ENCODE data around the gene ADAMTS13.

Gene ADAMTS13

DNA sequence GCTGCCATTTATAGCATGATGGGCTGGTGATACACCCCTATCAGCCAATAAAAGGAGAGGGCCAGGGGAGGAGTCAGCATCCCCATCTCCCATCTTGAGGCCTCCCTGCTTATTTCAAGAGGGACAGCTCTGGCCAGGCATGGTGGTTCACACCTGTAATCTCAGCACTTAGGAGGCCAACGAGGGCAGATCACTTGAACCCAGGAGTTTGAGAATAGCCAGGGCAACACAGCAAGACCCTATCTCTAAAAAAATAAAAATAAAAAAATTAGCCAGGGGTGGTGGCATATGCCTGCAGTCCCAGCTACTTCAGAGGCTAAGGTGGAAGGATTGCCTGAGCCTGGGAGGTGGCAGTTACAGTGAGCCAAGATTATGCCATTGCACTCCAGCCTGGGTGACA is 14.1 kb upstream of the ADAMTS13 start:
- H3K36me3 ChIP-seq (ENCODE audit: low read length) = no peaks in the 10 kb centered on the region

GRCh38 chr9:133415170-133415569 is 7.0 kb upstream of the ADAMTS13 start:
- Histone ChIP-seq H3K9me3 (ENCODE audit: insufficient read depth, low read length) (no peaks in the 10 kb centered on the region), H3K9me2 (replicated peaks; ENCODE audit: insufficient read depth, low read length) (no peaks in the 10 kb centered on the region), H3K4me2 (ENCODE audit: low read depth, low read length, poor library complexity, severe bottlenecking) (no peak overlapping the region), H2AFZ (ENCODE audit: low read depth, low read length, severe bottlenecking) (no peak overlapping the region), H3K27me3 (ENCODE audit: low read length) (no peaks in the 10 kb centered on the region), H3F3A (ENCODE audit: insufficient read depth) (no peaks in the 10 kb centered on the region), H4K20me1 (ENCODE audit: low read depth, low read length) (no peaks in the 10 kb centered on the region), H3K36me3 (ENCODE audit: low read length) (peaks cover 4% of the 10 kb centered on the region; the same call in 1 of the 2 replicates), H3K27ac (ENCODE audit: low read depth, low read length) (no peak overlapping the region), H3K4me3 (ENCODE audit: insufficient read depth, low read length, poor library complexity, severe bottlenecking) (no peak overlapping the region), H3K79me2 (ENCODE audit: insufficient read depth, low read length) (peaks cover 49% of the 10 kb centered on the region), H3K9ac (ENCODE audit: low read length) (no peak overlapping the region; the same call in 1 of the 2 replicates)
- TF ChIP-seq CTCF (IDR thresholded peaks at IDR 0.05; ENCODE audit: insufficient read depth, low read length, poor library complexity, severe bottlenecking) (no peak), EZH2phosphoT487 (conservative IDR thresholded peaks at IDR 0.05; ENCODE audit: low read length) (no peak)

More for the DNA sequence above, 14.1 kb upstream of the ADAMTS13 start:
- Histone ChIP-seq H3K4me2 (ENCODE audit: low read depth, low read length, poor library complexity, severe bottlenecking) (no peak overlapping the region), H3K9ac (ENCODE audit: low read length) (no peak overlapping the region), H3K27me3 (ENCODE audit: low read length) (no peaks in the 10 kb centered on the region), H3K9me2 (replicated peaks; ENCODE audit: insufficient read depth, low read length) (no peaks in the 10 kb centered on the region), H2AFZ (ENCODE audit: low read depth, low read length, severe bottlenecking) (no peak overlapping the region), H3K9me3 (ENCODE audit: insufficient read depth, low read length) (no peaks in the 10 kb centered on the region), H4K20me1 (ENCODE audit: low read depth, low read length) (no peaks in the 10 kb centered on the region), H3K4me3 (ENCODE audit: insufficient read depth, low read length, poor library complexity, severe bottlenecking) (no peak overlapping the region), H3K79me2 (ENCODE audit: insufficient read depth, low read length) (0 out of 2 replicates have a peak, but pooled peaks cover 6% of the 10 kb centered on the region), H3F3A (ENCODE audit: insufficient read depth) (no peaks in the 10 kb centered on the region), H3K27ac (ENCODE audit: low read depth, low read length) (no peak overlapping the region)
- TF ChIP-seq CTCF (IDR thresholded peaks at IDR 0.05; ENCODE audit: insufficient read depth, low read length, poor library complexity, severe bottlenecking) (no peak), EZH2phosphoT487 (conservative IDR thresholded peaks at IDR 0.05; ENCODE audit: low read length) (no peak)

DNA sequence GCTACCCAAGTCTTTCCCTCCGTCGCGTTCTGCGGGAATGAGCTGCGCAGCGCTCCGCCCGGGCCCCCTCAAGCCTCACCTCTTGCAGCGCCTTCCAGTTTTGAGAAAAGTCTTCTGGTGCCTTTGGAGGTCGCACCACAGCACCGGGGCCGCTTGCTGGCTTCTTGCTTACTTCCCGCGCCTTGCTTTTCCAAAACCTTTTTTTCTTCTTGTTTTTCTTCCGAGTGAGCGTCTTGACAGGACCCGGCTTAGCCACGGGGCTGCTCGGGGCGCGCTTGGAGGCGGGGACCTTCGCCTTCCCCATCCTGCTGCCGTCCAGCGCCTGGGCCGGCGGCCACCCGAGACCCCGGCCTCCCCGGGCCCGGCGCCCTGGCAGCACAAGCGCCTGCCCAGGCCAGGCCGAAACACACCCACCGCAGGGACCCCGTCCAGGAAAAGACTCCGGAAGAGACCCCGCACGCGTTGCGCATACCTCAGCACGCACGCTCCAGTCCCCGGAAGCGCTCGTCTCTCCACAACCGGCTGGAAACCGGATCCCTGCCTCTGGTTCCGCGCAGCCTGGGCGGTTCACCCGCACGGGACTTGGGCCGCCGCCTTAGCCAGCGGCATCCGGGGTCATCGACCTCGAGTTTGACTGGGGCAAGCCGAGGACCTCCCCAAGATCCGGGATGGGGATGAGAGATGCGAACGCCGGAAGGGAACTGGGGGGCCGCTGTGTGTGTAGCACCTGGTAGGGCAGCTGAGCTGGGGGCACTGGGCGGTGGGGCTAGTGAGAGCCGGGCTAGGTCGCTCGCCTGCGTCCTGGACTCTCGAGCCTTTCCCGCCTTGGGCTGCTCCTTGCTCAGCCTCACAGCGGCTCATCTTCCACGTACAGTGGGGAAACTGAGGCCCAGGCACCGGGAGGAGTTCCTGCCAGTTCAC is 4.4 kb upstream of the ADAMTS13 start, which contains the start of gene REXO4:
TSS of gene REXO4 (minus strand) at position 470 of the 921 bp plus-strand sequence. CDS start at position 304, 166 bp downstream.
- Histone ChIP-seq H3K27me3 (ENCODE audit: low read length) (no peaks in the 10 kb centered on the region), H3K9ac (ENCODE audit: low read length) (peak within 1 kb of the TSS; percentile 83), H4K20me1 (ENCODE audit: low read depth, low read length) (no peaks in the 10 kb centered on the region), H3K27ac (ENCODE audit: low read depth, low read length) (peak within 1 kb of the TSS; percentile 61), H3K9me2 (replicated peaks; ENCODE audit: insufficient read depth, low read length) (no peaks in the 10 kb centered on the region), H3K36me3 (ENCODE audit: low read length) (peaks cover 4% of the 10 kb centered on the region; the same call in 1 of the 2 replicates), H3K9me3 (ENCODE audit: insufficient read depth, low read length) (no peaks in the 10 kb centered on the region), H3K4me2 (ENCODE audit: low read depth, low read length, poor library complexity, severe bottlenecking) (peak within 1 kb of the TSS; percentile 64), H3K79me2 (ENCODE audit: insufficient read depth, low read length) (peaks cover 46% of the 10 kb centered on the region), H3K4me3 (ENCODE audit: insufficient read depth, low read length, poor library complexity, severe bottlenecking) (peak within 1 kb of the TSS; percentile 94), H3F3A (ENCODE audit: insufficient read depth) (no peaks in the 10 kb centered on the region), H2AFZ (ENCODE audit: low read depth, low read length, severe bottlenecking) (peak within 1 kb of the TSS; percentile 60)
- TF ChIP-seq EZH2phosphoT487 (conservative IDR thresholded peaks at IDR 0.05; ENCODE audit: low read length) = no peak
- no peak for TF ChIP-seq CTCF (IDR thresholded peaks at IDR 0.05; ENCODE audit: insufficient read depth, low read length, poor library complexity, severe bottlenecking)
